Omental fat pad (tissue), 4 donors: ENCODE results near the gene MAGEA3. TPM values are rescaled to one million over a fixed set of nuclear protein-coding genes. Genes with fewer than 3 reads are reported as not detected.
"Not testable (repeated sequence)": the region's sequence is repeated elsewhere in the genome, so short reads cannot be mapped to it uniquely, and the experiment has no call there.

Experiments used
- ATAC-seq: fragments of 150-250 bp; one replicate; pipeline ENCODE4 v1.9.1; 2016; ENCODE audit warnings: mild to moderate bottlenecking, moderate library complexity; ENCODE audit not compliant: low FRiP score
- DNase-seq: peaks from one replicate; pipeline ENCODE4 v3.0.0-alpha.2; 2019; ENCODE audit warnings: low spot score
- CTCF ChIP-seq, 3 donors: fragments of 450-650 bp; IDR thresholded peaks; one replicate each; pipeline ENCODE4 v1.5.1; 2016 to 2017; ENCODE audit warnings: antibody characterized with exemption in 3 of 3, mild to moderate bottlenecking in 3 of 3, moderate library complexity in 2 of 3
- total RNA-seq, 4 donors: library from RNA; depleted of rRNA; stranded (reverse); fragments of >200 nt; gene quantifications; one replicate each; pipeline ENCODE4 v1.1.0, GENCODE V29; 2016

The MAGEA3 gene
- total RNA-seq, 4 donors from 2014 or later: not detected

DNA sequence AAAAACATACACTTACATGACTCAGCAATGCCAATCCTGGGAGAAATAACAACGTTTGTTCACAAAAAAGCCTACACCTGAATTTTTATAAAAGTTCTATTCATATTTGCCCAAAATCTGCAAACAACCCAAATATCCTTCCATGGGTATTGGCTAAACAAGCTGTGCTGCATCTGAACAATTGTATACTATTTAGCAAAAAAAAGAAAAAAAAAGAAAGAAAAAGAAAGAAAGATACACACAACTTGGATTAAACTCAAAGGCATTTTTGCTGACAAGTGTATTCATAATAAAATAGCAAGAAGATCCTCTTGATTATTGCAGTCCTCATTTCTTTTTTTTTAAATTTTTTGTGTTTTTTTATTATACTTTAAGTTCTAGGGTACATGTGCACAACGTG lies 24.5 kb upstream of the MAGEA3 start:
- no peak for TF ChIP-seq CTCF (IDR thresholded peaks at IDR 0.05)
- ATAC-seq (no peak), DNase-seq (no peak)

- DNase-seq, ATAC-seq: not testable (repeated sequence)
Measured at GRCh38 chrX:152674652-152675051, 23.9 kb upstream of the MAGEA3 start.

- not testable (repeated sequence) for ATAC-seq
Measured at GRCh38 chrX:152681012-152681411, 17.6 kb upstream of the MAGEA3 start.

DNA sequence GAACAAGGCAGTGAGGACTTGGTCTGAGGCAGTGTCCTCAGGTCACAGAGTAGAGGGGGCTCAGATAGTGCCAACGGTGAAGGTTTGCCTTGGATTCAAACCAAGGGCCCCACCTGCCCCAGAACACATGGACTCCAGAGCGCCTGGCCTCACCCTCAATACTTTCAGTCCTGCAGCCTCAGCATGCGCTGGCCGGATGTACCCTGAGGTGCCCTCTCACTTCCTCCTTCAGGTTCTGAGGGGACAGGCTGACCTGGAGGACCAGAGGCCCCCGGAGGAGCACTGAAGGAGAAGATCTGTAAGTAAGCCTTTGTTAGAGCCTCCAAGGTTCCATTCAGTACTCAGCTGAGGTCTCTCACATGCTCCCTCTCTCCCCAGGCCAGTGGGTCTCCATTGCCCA lies 1.8 kb downstream of the MAGEA3 start:
- DNase-seq, ATAC-seq: not testable (repeated sequence)

More at GRCh38 chrX:152681012-152681411, 17.6 kb upstream of the MAGEA3 start:
- not testable (repeated sequence) for DNase-seq

- ATAC-seq, DNase-seq: not testable (repeated sequence)
Measured at GRCh38 chrX:152706500-152706899, 7.9 kb downstream of the MAGEA3 start.

GRCh38 chrX:152709173-152709572 lies 10.6 kb downstream of the MAGEA3 start, which contains the start of gene CSAG2:
Gene CSAG2, minus strand, starts transcription at chrX:152709273. Its CDS starts 161 bp downstream, at chrX:152709112.
- not testable (repeated sequence) for DNase-seq

GRCh38 chrX:152713195-152713594 lies 14.6 kb downstream of the MAGEA3 start:
- ATAC-seq, DNase-seq: not testable (repeated sequence)

More at GRCh38 chrX:152709173-152709572, 10.6 kb downstream of the MAGEA3 start, which contains the start of gene CSAG2:
- ATAC-seq: not testable (repeated sequence)

DNA sequence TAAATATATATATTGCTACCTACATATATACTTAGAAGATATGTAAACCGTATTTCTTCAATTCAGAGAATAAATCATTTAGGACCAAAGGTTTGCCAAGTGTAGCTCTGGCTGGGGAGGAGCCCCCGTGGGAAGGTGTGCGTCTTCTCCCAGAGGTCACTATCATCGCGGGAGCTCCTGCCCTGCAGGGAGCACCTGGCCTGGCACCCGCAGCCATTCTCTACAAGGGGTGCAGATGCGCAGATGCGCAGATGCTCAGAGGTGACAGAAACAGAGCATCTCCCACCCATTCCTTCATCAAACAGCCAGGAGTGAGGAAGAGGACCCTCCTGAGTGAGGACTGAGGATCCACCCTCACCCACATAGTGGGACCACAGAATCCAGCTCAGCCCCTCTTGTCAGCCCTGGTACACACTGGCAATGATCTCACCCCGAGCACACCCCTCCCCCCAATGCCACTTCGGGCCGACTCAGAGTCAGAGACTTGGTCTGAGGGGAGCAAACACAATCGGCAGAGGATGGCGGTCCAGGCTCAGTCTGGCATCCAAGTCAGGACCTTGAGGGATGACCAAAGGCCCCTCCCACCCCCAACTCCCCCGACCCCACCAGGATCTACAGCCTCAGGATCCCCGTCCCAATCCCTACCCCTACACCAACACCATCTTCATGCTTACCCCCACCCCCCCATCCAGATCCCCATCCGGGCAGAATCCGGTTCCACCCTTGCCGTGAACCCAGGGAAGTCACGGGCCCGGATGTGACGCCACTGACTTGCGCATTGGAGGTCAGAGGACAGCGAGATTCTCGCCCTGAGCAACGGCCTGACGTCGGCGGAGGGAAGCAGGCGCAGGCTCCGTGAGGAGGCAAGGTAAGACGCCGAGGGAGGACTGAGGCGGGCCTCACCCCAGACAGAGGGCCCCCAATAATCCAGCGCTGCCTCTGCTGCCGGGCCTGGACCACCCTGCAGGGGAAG lies 15.5 kb downstream of the MAGEA3 start, which contains the start of gene MAGEA2B:
Gene MAGEA2B (plus strand): TSS at position 814 of the 973 bp plus-strand sequence. CDS start 2,479 bp downstream, outside the sequence.
- not testable (repeated sequence) for DNase-seq, ATAC-seq

GRCh38 chrX:152725409-152725808 lies 26.8 kb downstream of the MAGEA3 start:
- ATAC-seq: no peak
- no peak for TF ChIP-seq CTCF (IDR thresholded peaks at IDR 0.05)

GRCh38 chrX:152733261-152733975 lies 34.8 kb downstream of the MAGEA3 start, which contains the start of the genes CSAG1 and MAGEA12:
Gene CSAG1, minus strand, starts transcription at chrX:152733721. Its CDS starts 1,261 bp downstream, at chrX:152732460.
Gene MAGEA12, plus strand, starts transcription at chrX:152733757. Its CDS starts 2,405 bp downstream, at chrX:152736162.
- ATAC-seq (no peak), DNase-seq (no peak)
- TF ChIP-seq CTCF (IDR thresholded peaks at IDR 0.05): no peak

More at GRCh38 chrX:152725409-152725808, 26.8 kb downstream of the MAGEA3 start:
- no peak for DNase-seq

- DNase-seq, ATAC-seq: not testable (repeated sequence)
Measured at GRCh38 chrX:152734143-152734858, 35.7 kb downstream of the MAGEA3 start.
